Stimulated activated naive CD4-positive, alpha-beta T cell treated with Interleukin-2 at 50 U/mL for 16 hours (primary cell): ENCODE measurements around the gene MECP2.

ENCODE experiments used
- DNase-seq: peaks from one replicate; lab custom pipeline; 2025; lab: John Stamatoyannopoulos, UW

Gene MECP2

GRCh38 chrX:153993079-153993478 is 104.4 kb downstream of the MECP2 start:
- DNase-seq = no peak

GRCh38 chrX:153992180-153992579 is 105.3 kb downstream of the MECP2 start:
- DNase-seq = no peak

- DNase-seq = no peak
These were observed 106.4 kb downstream of the MECP2 start for GRCh38 chrX:153991013-153991580.

GRCh38 chrX:153989973-153990655 is 107.4 kb downstream of the MECP2 start:
- no peak for DNase-seq

- no peak for DNase-seq
These were observed 109.0 kb downstream of the MECP2 start for GRCh38 chrX:153988493-153988892.

- peak; percentile 40 for DNase-seq
These were observed 113.0 kb downstream of the MECP2 start for GRCh38 chrX:153984351-153985178.

- no peak for DNase-seq
These were observed 114.2 kb downstream of the MECP2 start for GRCh38 chrX:153983321-153983801.

GRCh38 chrX:153981771-153982533 is 115.6 kb downstream of the MECP2 start:
- peak; percentile 55 for DNase-seq

- no peak for DNase-seq
These were observed 116.3 kb downstream of the MECP2 start for GRCh38 chrX:153981231-153981630.

- peak; percentile 16 for DNase-seq
These were observed 117.1 kb downstream of the MECP2 start for GRCh38 chrX:153980394-153980793.

GRCh38 chrX:153974726-153975286 is 122.7 kb downstream of the MECP2 start:
- no peak for DNase-seq

- DNase-seq = no peak
These were observed 123.4 kb downstream of the MECP2 start for GRCh38 chrX:153974003-153974725.

GRCh38 chrX:153973127-153974002 is 124.2 kb downstream of the MECP2 start:
- no peak for DNase-seq

- DNase-seq = peak; percentile 82
These were observed 125.0 kb downstream of the MECP2 start, which contains the start of gene TMEM187 for GRCh38 chrX:153972368-153973126. Gene TMEM187, plus strand, starts transcription at chrX:153972754. Its CDS starts 9,309 bp downstream, at chrX:153982063.
